Gastrocnemius medialis (tissue), 4 donors: ENCODE data around the gene SCN4B. TPM values are rescaled to one million over a fixed set of nuclear protein-coding genes. Genes with fewer than 3 reads are reported as not detected.

ENCODE experiments used
- ATAC-seq, 2 donors: fragments of 150-250 bp; one replicate each; pipeline ENCODE4 v1.9.1; 2016
- DNase-seq, 2 donors: peaks; one replicate each; pipeline ENCODE4 v3.0.0-alpha.2; 2019
- H3K27ac ChIP-seq, 4 donors: fragments of 200-600 bp; sonication (generic); 1 replicate in 1 of 4; 2 replicates in 3 of 4; pipeline ENCODE4 v1.5.1; 2016 to 2018; ENCODE audit warnings: mild to moderate bottlenecking in 2 of 4, moderate library complexity in 1 of 4
- H3K27me3 ChIP-seq, 3 donors: fragments of 200-600 bp; sonication (generic) in 2 of 3; 1 replicate in 1 of 3; 2 replicates in 2 of 3; pipeline versions ENCODE4 v1.5.1 to v1.6.0; 2016 to 2019; ENCODE audit warnings: mild to moderate bottlenecking in 1 of 3, moderate library complexity in 1 of 3
- H3K36me3 ChIP-seq, 2 donors: fragments of 200-600 bp; sonication (generic) in 1 of 2; one replicate each; pipeline ENCODE4 v1.5.1; 2017 to 2018
- H3K4me1 ChIP-seq, 2 donors: fragments of 200-600 bp; sonication (generic) in 1 of 2; one replicate each; pipeline ENCODE4 v1.5.1; 2016 to 2017; ENCODE audit warnings: mild to moderate bottlenecking in 2 of 2
- H3K4me3 ChIP-seq, 4 donors: fragments of 200-600 bp; sonication (generic) in 3 of 4; 1 replicate in 1 of 4; 2 replicates in 3 of 4; pipeline ENCODE4 v1.5.1; 2016 to 2019; ENCODE audit warnings: mild to moderate bottlenecking in 2 of 4
- H3K9me3 ChIP-seq, 3 donors: fragments of 200-600 bp; sonication (generic) in 2 of 3; 1 replicate in 1 of 3; 2 replicates in 2 of 3; pipeline ENCODE4 v1.5.1; 2016 to 2019
- POLR2A ChIP-seq, 2 donors: fragments of 450-650 bp; IDR thresholded peaks; one replicate each; pipeline ENCODE4 v1.6.1; 2017; ENCODE audit warnings: antibody characterized with exemption in 2 of 2, mild to moderate bottlenecking in 2 of 2, moderate library complexity in 2 of 2
- in situ Hi-C, 4 donors: fragments of 200-750 bp; cut with MboI; loops; one replicate each; pipeline versions ENCODE4 v1.15.0 to v1.8.0; 2017; ENCODE audit warnings: low sequenced_read_pairs in 4 of 4
- intact Hi-C: fragments of 100-400 bp; cut with DNase I; formaldehyde crosslinking; loops from one replicate; pipeline ENCODE4 v1.15.1; 2023; ENCODE audit warnings: low total_unique reads
- total RNA-seq, 4 donors: library from RNA; depleted of rRNA; stranded (reverse); fragments of >200 nt; gene quantifications; one replicate each; pipeline versions ENCODE4 v1.1.0 to v1.2.3, GENCODE V29; 2016
- TF ChIP-seq, protein P1 (sequence below), 5 experiments: fragments of 450-650 bp in 3 of 5; fragments of 200-600 bp in 2 of 5; sonication (generic) in 2 of 5; IDR thresholded peaks in 4 of 5; conservative IDR thresholded peaks in 1 of 5; 1 replicate in 4 of 5; 2 replicates in 1 of 5; pipeline ENCODE4 v1.5.1; 2016 to 2019; ENCODE audit warnings: antibody characterized with exemption in 5 of 5, mild to moderate bottlenecking in 3 of 5, moderate library complexity in 3 of 5

The SCN4B gene
- total RNA-seq, 4 donors from 2014 or later, result 3.5 to 16.3 (median 6.5) TPM

DNA sequence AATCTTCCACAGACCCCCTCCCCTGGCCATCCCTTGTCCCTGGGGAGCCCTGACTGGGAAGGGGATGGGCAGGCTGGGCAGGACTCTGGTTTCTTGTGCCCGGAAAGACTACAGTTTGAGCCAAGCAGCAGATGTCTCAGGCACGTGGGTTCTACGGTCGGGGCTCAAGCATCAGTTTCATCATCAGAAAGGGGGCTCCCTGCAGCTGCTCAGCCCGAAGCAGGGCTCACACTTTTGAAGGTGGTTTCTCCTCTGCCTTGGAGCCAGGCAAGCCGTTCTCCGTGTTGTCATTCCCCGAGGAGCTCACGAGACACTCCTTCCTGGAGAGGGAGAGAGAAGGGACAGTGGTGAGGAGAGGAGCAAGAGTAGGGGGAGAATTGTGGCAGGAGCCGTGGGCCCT is 15.8 kb downstream of the SCN4B start:
- TF ChIP-seq, protein P1, sequence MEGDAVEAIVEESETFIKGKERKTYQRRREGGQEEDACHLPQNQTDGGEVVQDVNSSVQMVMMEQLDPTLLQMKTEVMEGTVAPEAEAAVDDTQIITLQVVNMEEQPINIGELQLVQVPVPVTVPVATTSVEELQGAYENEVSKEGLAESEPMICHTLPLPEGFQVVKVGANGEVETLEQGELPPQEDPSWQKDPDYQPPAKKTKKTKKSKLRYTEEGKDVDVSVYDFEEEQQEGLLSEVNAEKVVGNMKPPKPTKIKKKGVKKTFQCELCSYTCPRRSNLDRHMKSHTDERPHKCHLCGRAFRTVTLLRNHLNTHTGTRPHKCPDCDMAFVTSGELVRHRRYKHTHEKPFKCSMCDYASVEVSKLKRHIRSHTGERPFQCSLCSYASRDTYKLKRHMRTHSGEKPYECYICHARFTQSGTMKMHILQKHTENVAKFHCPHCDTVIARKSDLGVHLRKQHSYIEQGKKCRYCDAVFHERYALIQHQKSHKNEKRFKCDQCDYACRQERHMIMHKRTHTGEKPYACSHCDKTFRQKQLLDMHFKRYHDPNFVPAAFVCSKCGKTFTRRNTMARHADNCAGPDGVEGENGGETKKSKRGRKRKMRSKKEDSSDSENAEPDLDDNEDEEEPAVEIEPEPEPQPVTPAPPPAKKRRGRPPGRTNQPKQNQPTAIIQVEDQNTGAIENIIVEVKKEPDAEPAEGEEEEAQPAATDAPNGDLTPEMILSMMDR (IDR thresholded peaks at IDR 0.05 in 4 of 5, conservative IDR thresholded peaks at IDR 0.05 in 1 of 5), result no peak
- no peak for TF ChIP-seq POLR2A (IDR thresholded peaks at IDR 0.05)
- no peaks in the 10 kb centered on the region for H3K4me1 ChIP-seq
- ATAC-seq, result peak in 1 of 2 donors; percentile 14
- no peak overlapping the region for H3K4me3 ChIP-seq
- intact Hi-C loops, result no loop called here
- H3K9me3 ChIP-seq, result no peaks in the 10 kb centered on the region
- DNase-seq, result no peak
- in situ Hi-C loops, result no loop called here
- H3K36me3 ChIP-seq, result no peaks in the 10 kb centered on the region
- no peaks in the 10 kb centered on the region for H3K27me3 ChIP-seq
- H3K27ac ChIP-seq, result no peak overlapping the region

DNA sequence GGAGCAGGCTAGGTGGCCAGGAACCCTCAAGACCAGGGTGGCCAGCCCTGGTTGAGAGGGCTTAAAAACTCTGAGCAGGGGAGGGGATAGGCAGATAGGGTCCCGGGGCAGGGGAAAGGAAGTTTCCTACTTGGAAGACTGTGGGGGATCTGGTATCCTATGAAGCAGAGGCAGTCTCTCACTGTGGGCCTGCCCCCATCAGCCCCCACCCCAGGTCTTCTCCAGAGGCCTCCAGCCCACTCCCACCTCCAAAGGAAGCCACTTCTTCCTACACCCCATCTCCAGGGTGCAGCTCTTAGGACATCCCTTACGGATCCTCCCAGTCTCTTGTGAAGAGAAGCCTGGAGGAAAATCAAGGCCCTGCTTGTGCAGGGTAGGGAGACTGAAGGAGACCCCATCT is 16.3 kb downstream of the SCN4B start:
- no peak for TF ChIP-seq POLR2A (IDR thresholded peaks at IDR 0.05)
- TF ChIP-seq, protein P1 (IDR thresholded peaks at IDR 0.05 in 4 of 5, conservative IDR thresholded peaks at IDR 0.05 in 1 of 5), result no peak
- H3K27ac ChIP-seq, result no peak overlapping the region
- no peaks in the 10 kb centered on the region for H3K27me3 ChIP-seq
- intact Hi-C loops (no loop called here), in situ Hi-C loops (no loop called here)
- H3K9me3 ChIP-seq, result no peaks in the 10 kb centered on the region
- no peak overlapping the region for H3K4me3 ChIP-seq
- ATAC-seq (no peak), DNase-seq (no peak)
- H3K4me1 ChIP-seq, result no peaks in the 10 kb centered on the region
- no peaks in the 10 kb centered on the region for H3K36me3 ChIP-seq

DNA sequence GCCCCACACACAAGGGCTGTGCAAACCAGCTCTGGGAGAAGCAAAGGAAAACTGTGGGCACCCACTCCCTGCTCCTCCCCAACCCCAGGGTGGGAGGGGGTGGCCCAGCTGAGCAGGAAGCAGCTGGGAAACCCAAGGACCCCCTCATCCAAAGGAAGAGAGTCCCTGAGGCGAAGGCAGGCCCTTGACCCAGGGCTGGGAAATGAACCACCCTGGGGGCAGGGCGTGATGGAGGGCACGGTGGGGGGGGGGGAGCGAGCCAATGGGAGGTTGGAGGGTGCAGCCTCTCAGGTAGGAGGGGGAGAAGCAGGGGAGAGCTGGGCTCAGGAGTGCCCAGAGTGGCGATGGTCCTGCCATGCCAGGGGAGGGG is 16.8 kb downstream of the SCN4B start:
- Histone ChIP-seq H3K27ac (no peak overlapping the region), H3K27me3 (no peaks in the 10 kb centered on the region), H3K36me3 (no peaks in the 10 kb centered on the region), H3K4me1 (no peaks in the 10 kb centered on the region), H3K4me3 (no peak overlapping the region), H3K9me3 (no peaks in the 10 kb centered on the region)
- intact Hi-C loops, result no loop called here
- ATAC-seq, result no peak
- TF ChIP-seq POLR2A (IDR thresholded peaks at IDR 0.05), result no peak
- TF ChIP-seq, protein P1 (IDR thresholded peaks at IDR 0.05 in 4 of 5, conservative IDR thresholded peaks at IDR 0.05 in 1 of 5), result no peak
- in situ Hi-C loops, result no loop called here
- no peak for DNase-seq

DNA sequence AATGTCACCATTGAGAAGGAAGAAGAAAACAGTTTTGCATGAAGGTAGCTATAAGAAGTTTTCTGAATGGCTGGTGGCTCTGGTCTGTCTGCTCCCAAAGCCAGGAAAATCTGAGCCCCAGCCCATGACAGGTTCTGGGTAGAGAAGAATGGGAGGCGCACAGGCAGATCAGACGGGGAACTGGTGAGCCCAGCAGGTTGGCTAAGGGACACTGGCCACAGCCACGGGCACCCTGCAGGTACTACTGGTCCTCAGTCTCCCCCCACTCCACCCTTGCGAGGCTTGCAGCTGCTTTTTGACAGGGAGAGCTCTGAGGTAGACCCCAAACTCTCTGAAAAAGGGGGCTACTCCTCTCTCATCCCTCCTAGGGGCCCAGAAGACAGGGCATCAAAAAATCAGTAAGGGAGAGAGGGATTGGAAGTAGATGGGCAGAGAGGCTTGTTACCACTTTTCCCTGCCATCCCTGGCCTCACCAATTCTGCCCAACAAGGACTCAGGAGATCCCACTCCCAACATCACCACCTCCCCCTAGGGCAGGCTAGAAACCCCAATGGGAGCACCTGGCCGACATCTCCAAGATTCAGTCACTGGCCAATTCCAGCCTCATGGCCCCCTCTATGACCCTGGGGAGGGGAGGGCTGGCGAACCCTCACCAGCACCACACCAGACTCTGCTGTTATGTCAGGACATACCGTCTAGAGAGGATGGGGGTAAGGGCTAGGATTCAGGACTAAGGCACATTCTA is 17.4 kb downstream of the SCN4B start:
- Histone ChIP-seq H3K4me1 (no peaks in the 10 kb centered on the region), H3K27me3 (no peaks in the 10 kb centered on the region), H3K27ac (no peak overlapping the region), H3K9me3 (no peaks in the 10 kb centered on the region), H3K4me3 (no peak overlapping the region), H3K36me3 (no peaks in the 10 kb centered on the region)
- TF ChIP-seq POLR2A (IDR thresholded peaks at IDR 0.05), result no peak
- TF ChIP-seq, protein P1 (IDR thresholded peaks at IDR 0.05 in 4 of 5, conservative IDR thresholded peaks at IDR 0.05 in 1 of 5), result no peak
- in situ Hi-C loops (no loop called here), intact Hi-C loops (no loop called here)
- ATAC-seq, result no peak
- DNase-seq, result no peak

DNA sequence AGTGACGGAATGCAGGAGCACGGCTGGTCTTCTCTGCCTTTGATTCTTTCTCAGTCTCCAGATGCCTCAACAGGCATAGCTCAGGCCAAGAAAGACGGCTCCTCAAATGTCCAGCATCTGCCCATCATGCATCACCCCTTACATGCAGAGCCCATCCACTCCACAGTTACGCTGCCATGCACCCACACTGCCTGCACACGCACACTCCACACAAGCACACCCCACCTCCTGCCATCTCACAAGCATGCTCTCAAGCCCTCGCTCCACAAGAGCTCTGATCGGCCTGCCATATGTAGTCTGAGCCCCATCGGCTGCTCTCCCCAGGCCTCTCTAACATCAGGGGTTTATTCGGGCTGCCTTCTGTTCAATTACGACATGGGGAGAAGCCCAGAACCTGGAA is 18.8 kb downstream of the SCN4B start:
- intact Hi-C loops (no loop called here), in situ Hi-C loops (no loop called here)
- Histone ChIP-seq H3K27me3 (no peaks in the 10 kb centered on the region), H3K27ac (no peak overlapping the region), H3K36me3 (no peaks in the 10 kb centered on the region), H3K4me1 (no peaks in the 10 kb centered on the region), H3K9me3 (no peaks in the 10 kb centered on the region), H3K4me3 (no peak overlapping the region)
- TF ChIP-seq, protein P1 (IDR thresholded peaks at IDR 0.05 in 4 of 5, conservative IDR thresholded peaks at IDR 0.05 in 1 of 5), result no peak
- TF ChIP-seq POLR2A (IDR thresholded peaks at IDR 0.05), result no peak
- ATAC-seq (no peak), DNase-seq (no peak)
